ENCODE data around the gene CCDC187. TPM values are rescaled to one million over a fixed set of nuclear protein-coding genes. Genes with fewer than 3 reads are reported as not detected.

Gene CCDC187
- polyA plus RNA-seq, 1 donor from 2014 or later: not detected

DNA sequence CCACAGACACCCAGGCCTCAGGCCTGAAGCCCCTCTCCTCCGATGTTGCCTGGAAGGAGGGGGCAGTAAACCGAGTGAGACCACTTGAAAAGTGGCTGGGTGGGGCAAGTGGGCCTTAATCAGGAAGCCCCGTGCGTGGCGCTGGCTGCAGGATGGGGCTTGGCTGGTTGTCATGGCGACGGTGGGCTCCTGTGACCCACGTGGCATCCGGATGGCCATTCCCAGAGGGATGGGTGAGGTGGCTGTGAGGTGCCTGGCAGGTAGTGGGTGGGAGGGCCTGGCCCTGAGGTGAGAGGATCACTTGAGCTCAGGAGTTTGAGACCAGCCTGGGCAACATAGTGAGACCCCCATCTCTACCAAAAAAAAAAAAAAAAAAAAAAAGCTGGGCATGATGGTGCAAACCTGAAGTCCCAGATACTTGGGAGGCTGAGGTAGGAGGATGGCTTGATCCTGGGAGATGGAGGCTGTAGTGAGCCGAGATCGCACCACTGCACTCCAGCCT is 28.6 kb upstream of the CCDC187 start (continued):
- TF ChIP-seq RAD21 (conservative IDR thresholded peaks at IDR 0.05): no peak

GRCh38 chr9:136331556-136332481 is 27.9 kb upstream of the CCDC187 start:
- TF ChIP-seq RAD21 (conservative IDR thresholded peaks at IDR 0.05) (no peak), MXI1 (conservative IDR thresholded peaks at IDR 0.05; ENCODE audit: poor library complexity, severe bottlenecking) (no peak), SMC3 (conservative IDR thresholded peaks at IDR 0.05; ENCODE audit: poor library complexity) (no peak), POLR2AphosphoS5 (IDR thresholded peaks at IDR 0.05) (no peak), EZH2 (IDR thresholded peaks at IDR 0.05; ENCODE audit: borderline replicate concordance, insufficient read depth, low read length, poor library complexity, severe bottlenecking) (no peak)
- H3K27ac ChIP-seq (ENCODE audit: low read length): no peak overlapping the region
- no peaks in the 10 kb centered on the region for H4K20me1 ChIP-seq (ENCODE audit: insufficient read depth)
- no peaks in the 10 kb centered on the region for H3K36me3 ChIP-seq (ENCODE audit: insufficient read depth, low read length)
- H3F3A ChIP-seq (ENCODE audit: insufficient read depth, low read length, poor library complexity, severe bottlenecking): no peaks in the 10 kb centered on the region
- no peaks in the 10 kb centered on the region for H3K9me2 ChIP-seq (ENCODE audit: insufficient read depth, low read length)
- H3K4me2 ChIP-seq (ENCODE audit: low read length): no peak overlapping the region
- peaks cover 29% of the 10 kb centered on the region for H3K79me2 ChIP-seq (replicated peaks; ENCODE audit: insufficient read depth, low read length)
- no peak overlapping the region for H3K4me3 ChIP-seq (ENCODE audit: low read length)
- no peaks in the 10 kb centered on the region for H3K27me3 ChIP-seq (ENCODE audit: insufficient read depth, low read depth, low read length)
- no peak overlapping the region for H3K9ac ChIP-seq (ENCODE audit: low read length)
- no peak overlapping the region for H2AFZ ChIP-seq (ENCODE audit: low read depth, low read length)
- no peaks in the 10 kb centered on the region for H3K9me3 ChIP-seq (ENCODE audit: low read length)

- H3K27me3 ChIP-seq (ENCODE audit: insufficient read depth, low read depth, low read length): no peaks in the 10 kb centered on the region
- no peaks in the 10 kb centered on the region for H3K9me2 ChIP-seq (ENCODE audit: insufficient read depth, low read length)
- no peaks in the 10 kb centered on the region for H3F3A ChIP-seq (ENCODE audit: insufficient read depth, low read length, poor library complexity, severe bottlenecking)
- no peaks in the 10 kb centered on the region for H3K36me3 ChIP-seq (ENCODE audit: insufficient read depth, low read length)
- H3K9me3 ChIP-seq (ENCODE audit: low read length): no peaks in the 10 kb centered on the region
- no peak overlapping the region for H3K4me2 ChIP-seq (ENCODE audit: low read length)
- no peak overlapping the region for H3K27ac ChIP-seq (ENCODE audit: low read length)
- TF ChIP-seq TAF1 (IDR thresholded peaks at IDR 0.05; ENCODE audit: low read depth): no peak
- TF ChIP-seq EP300 (conservative IDR thresholded peaks at IDR 0.05; ENCODE audit: poor library complexity, severe bottlenecking): no peak
- no peak for TF ChIP-seq POLR2AphosphoS5 (IDR thresholded peaks at IDR 0.05)
- H3K4me3 ChIP-seq (ENCODE audit: low read length): no peak overlapping the region
- H3K9ac ChIP-seq (ENCODE audit: low read length): no peak overlapping the region
- no peaks in the 10 kb centered on the region for H4K20me1 ChIP-seq (ENCODE audit: insufficient read depth)
- H3K79me2 ChIP-seq (replicated peaks; ENCODE audit: insufficient read depth, low read length): peaks cover 29% of the 10 kb centered on the region
- no peak overlapping the region for H2AFZ ChIP-seq (ENCODE audit: low read depth, low read length)
These were observed 27.1 kb upstream of the CCDC187 start for GRCh38 chr9:136331030-136331429.

DNA sequence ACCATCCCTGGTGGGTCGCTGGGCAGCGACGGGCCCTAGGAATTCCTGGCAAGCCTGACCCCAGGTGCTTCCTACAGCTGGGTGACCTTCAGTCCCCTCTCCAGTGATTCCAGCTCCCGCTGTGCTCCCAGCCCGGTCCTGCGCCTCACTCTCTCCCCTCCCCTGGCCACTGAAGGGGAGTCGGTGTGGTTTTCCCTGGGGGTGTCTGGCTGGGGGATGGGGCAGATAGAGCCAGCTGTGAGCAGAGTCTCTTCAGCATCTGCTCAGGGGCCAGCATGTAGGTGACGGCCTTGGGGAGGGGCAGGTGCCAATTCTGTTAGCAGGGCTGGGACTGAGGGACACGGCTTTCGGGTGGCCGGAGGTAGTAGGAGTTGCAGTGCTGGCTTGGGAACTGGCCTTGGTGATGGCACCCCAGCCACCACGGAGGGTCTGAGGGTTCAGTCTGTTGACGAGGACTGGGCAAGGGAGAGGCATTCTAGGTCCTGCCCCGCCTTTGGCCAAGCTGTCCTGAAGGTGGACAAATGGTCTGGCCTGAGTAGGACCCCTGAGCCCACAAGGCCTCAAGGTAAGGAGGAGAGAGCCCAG is 26.6 kb upstream of the CCDC187 start:
- Histone ChIP-seq H2AFZ (ENCODE audit: low read depth, low read length) (no peak overlapping the region), H3K9ac (ENCODE audit: low read length) (no peak overlapping the region), H3K4me2 (ENCODE audit: low read length) (no peak overlapping the region), H3K27me3 (ENCODE audit: insufficient read depth, low read depth, low read length) (no peaks in the 10 kb centered on the region), H3K27ac (ENCODE audit: low read length) (no peak overlapping the region), H3K9me3 (ENCODE audit: low read length) (no peaks in the 10 kb centered on the region), H3F3A (ENCODE audit: insufficient read depth, low read length, poor library complexity, severe bottlenecking) (no peaks in the 10 kb centered on the region), H3K36me3 (ENCODE audit: insufficient read depth, low read length) (no peaks in the 10 kb centered on the region), H3K9me2 (ENCODE audit: insufficient read depth, low read length) (no peaks in the 10 kb centered on the region), H3K79me2 (replicated peaks; ENCODE audit: insufficient read depth, low read length) (peaks cover 29% of the 10 kb centered on the region), H4K20me1 (ENCODE audit: insufficient read depth) (no peaks in the 10 kb centered on the region), H3K4me3 (ENCODE audit: low read length) (no peak overlapping the region)
- TF ChIP-seq SMC3 (conservative IDR thresholded peaks at IDR 0.05; ENCODE audit: poor library complexity): no peak
- TF ChIP-seq MXI1 (conservative IDR thresholded peaks at IDR 0.05; ENCODE audit: poor library complexity, severe bottlenecking): no peak
- TF ChIP-seq EZH2 (IDR thresholded peaks at IDR 0.05; ENCODE audit: borderline replicate concordance, insufficient read depth, low read length, poor library complexity, severe bottlenecking): no peak
- TF ChIP-seq, protein P1, sequence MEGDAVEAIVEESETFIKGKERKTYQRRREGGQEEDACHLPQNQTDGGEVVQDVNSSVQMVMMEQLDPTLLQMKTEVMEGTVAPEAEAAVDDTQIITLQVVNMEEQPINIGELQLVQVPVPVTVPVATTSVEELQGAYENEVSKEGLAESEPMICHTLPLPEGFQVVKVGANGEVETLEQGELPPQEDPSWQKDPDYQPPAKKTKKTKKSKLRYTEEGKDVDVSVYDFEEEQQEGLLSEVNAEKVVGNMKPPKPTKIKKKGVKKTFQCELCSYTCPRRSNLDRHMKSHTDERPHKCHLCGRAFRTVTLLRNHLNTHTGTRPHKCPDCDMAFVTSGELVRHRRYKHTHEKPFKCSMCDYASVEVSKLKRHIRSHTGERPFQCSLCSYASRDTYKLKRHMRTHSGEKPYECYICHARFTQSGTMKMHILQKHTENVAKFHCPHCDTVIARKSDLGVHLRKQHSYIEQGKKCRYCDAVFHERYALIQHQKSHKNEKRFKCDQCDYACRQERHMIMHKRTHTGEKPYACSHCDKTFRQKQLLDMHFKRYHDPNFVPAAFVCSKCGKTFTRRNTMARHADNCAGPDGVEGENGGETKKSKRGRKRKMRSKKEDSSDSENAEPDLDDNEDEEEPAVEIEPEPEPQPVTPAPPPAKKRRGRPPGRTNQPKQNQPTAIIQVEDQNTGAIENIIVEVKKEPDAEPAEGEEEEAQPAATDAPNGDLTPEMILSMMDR (IDR thresholded peaks at IDR 0.05; ENCODE audit: poor library complexity, severe bottlenecking): no peak
- no peak for TF ChIP-seq TAF1 (IDR thresholded peaks at IDR 0.05; ENCODE audit: low read depth)
- no peak for TF ChIP-seq EP300 (conservative IDR thresholded peaks at IDR 0.05; ENCODE audit: poor library complexity, severe bottlenecking)
- TF ChIP-seq POLR2AphosphoS5 (IDR thresholded peaks at IDR 0.05): no peak
- TF ChIP-seq RAD21 (conservative IDR thresholded peaks at IDR 0.05): no peak
- TF ChIP-seq REST (IDR thresholded peaks at IDR 0.05; ENCODE audit: borderline replicate concordance): no peak

All from neural cell (in vitro differentiated cells).